Neural cell (in vitro differentiated cells): ENCODE data around the gene LY6G5B. TPM values are rescaled to one million over a fixed set of nuclear protein-coding genes. Genes with fewer than 3 reads are reported as not detected.

Experiments
- H2AFZ ChIP-seq: fragments of 200-600, 300-800 bp; sonication (generic), shearing (Covaris generic); 2 replicates; pipeline ENCODE4 v1.6.0; 2014; ENCODE audit warnings: low read depth, mild to moderate bottlenecking, antibody characterized with exemption, low read length, moderate library complexity
- H3F3A ChIP-seq: fragments of 200-600 bp; shearing (Covaris generic); 2 replicates; pipeline ENCODE4 v1.6.1; 2016; ENCODE audit warnings: mild to moderate bottlenecking, moderate library complexity, mixed read lengths, antibody characterized with exemption, low read length; ENCODE audit not compliant: insufficient read depth, poor library complexity, severe bottlenecking
- H3K27ac ChIP-seq: fragments of 200-600, 300-800 bp; sonication (generic), shearing (Covaris generic); 2 replicates; pipeline ENCODE4 v1.5.1; 2014; ENCODE audit warnings: mild to moderate bottlenecking, low read length, moderate library complexity
- H3K27me3 ChIP-seq: fragments of 300-800, 200-600 bp; sonication (generic), shearing (Covaris generic); 2 replicates; pipeline ENCODE4 v1.6.0; 2014; ENCODE audit warnings: mild to moderate bottlenecking, low read depth, low read length, moderate library complexity; ENCODE audit not compliant: insufficient read depth
- H3K36me3 ChIP-seq: fragments of 300-800, 200-600 bp; sonication (generic), shearing (Covaris generic); 2 replicates; pipeline ENCODE4 v1.5.1; 2014; ENCODE audit warnings: mild to moderate bottlenecking, antibody characterized with exemption, low read length, moderate library complexity; ENCODE audit not compliant: insufficient read depth
- H3K4me2 ChIP-seq: fragments of 300-800, 200-600 bp; sonication (generic), shearing (Covaris generic); 2 replicates; pipeline ENCODE4 v1.6.0; 2014; ENCODE audit warnings: mild to moderate bottlenecking, low read length
- H3K4me3 ChIP-seq: fragments of 300-800, 200-600 bp; sonication (generic), shearing (Covaris generic); 2 replicates; pipeline ENCODE4 v1.5.1; 2014; ENCODE audit warnings: mild to moderate bottlenecking, low read length, moderate library complexity
- H3K79me2 ChIP-seq: fragments of 200-600 bp; shearing (Covaris generic); replicated peaks from 2 replicates; pipeline ENCODE4 v1.6.0; 2014; ENCODE audit warnings: mild to moderate bottlenecking, low read length, moderate library complexity; ENCODE audit not compliant: insufficient read depth
- H3K9ac ChIP-seq: fragments of 300-800, 200-600 bp; sonication (generic), shearing (Covaris generic); 2 replicates; pipeline ENCODE4 v1.6.1; 2016; ENCODE audit warnings: mild to moderate bottlenecking, low read length, mixed read lengths
- H3K9me2 ChIP-seq: fragments of 200-600 bp; shearing (Covaris generic); 2 replicates; pipeline ENCODE4 v1.6.1; 2016; ENCODE audit warnings: mild to moderate bottlenecking, low read length, mixed read lengths; ENCODE audit not compliant: insufficient read depth
- H3K9me3 ChIP-seq: fragments of 200-600, 300-800 bp; sonication (generic), shearing (Covaris generic); 2 replicates; pipeline ENCODE4 v1.6.1; 2016; ENCODE audit warnings: mild to moderate bottlenecking, mixed run types, low read length, moderate library complexity, mixed read lengths
- H4K20me1 ChIP-seq: fragments of 200-600 bp; shearing (Covaris generic); 2 replicates; pipeline ENCODE4 v1.6.1; 2016; ENCODE audit warnings: mild to moderate bottlenecking, mixed run types; ENCODE audit not compliant: insufficient read depth
- EP300 ChIP-seq: fragments of 450-650 bp; conservative IDR thresholded peaks from 2 replicates; pipeline ENCODE4 v1.6.1; 2014; ENCODE audit warnings: antibody characterized with exemption, mild to moderate bottlenecking, moderate library complexity; ENCODE audit not compliant: poor library complexity, severe bottlenecking
- EZH2 ChIP-seq: fragments of 200-600, 300-800 bp; shearing (Covaris generic), sonication (generic); IDR thresholded peaks from 2 replicates; pipeline ENCODE4 v1.6.1; 2014; ENCODE audit warnings: antibody characterized with exemption, low read length, borderline replicate concordance, mild to moderate bottlenecking; ENCODE audit not compliant: insufficient read depth, poor library complexity, severe bottlenecking
- MXI1 ChIP-seq: fragments of 450-650 bp; conservative IDR thresholded peaks from 2 replicates; pipeline ENCODE4 v1.6.1; 2014; ENCODE audit warnings: antibody characterized with exemption, mild to moderate bottlenecking; ENCODE audit not compliant: poor library complexity, severe bottlenecking
- POLR2AphosphoS5 ChIP-seq: IDR thresholded peaks from 2 replicates; pipeline ENCODE4 v1.6.1; 2012
- RAD21 ChIP-seq: fragments of 450-650 bp; conservative IDR thresholded peaks from 2 replicates; pipeline ENCODE4 v1.6.1; 2014; ENCODE audit warnings: antibody characterized with exemption, mild to moderate bottlenecking, moderate library complexity
- SMC3 ChIP-seq: fragments of 450-650 bp; conservative IDR thresholded peaks from 2 replicates; pipeline ENCODE4 v1.6.1; 2014; ENCODE audit warnings: antibody characterized with exemption, mild to moderate bottlenecking, moderate library complexity; ENCODE audit not compliant: poor library complexity
- TAF1 ChIP-seq: IDR thresholded peaks from 2 replicates; pipeline ENCODE4 v1.6.1; 2012; ENCODE audit warnings: low read depth
- polyA plus RNA-seq: library from polyadenylated mRNA; depleted of rRNA; stranded (reverse); fragments of >200 nt; gene quantifications from 2 replicates; pipeline ENCODE4 v1.2.3, GENCODE V29; 2014
- TF ChIP-seq, protein P1 (sequence below): IDR thresholded peaks from 2 replicates; pipeline ENCODE4 v1.6.1; 2012; ENCODE audit warnings: borderline replicate concordance
- TF ChIP-seq, protein P2 (sequence below): fragments of 450-650 bp; IDR thresholded peaks from 2 replicates; pipeline ENCODE4 v1.5.1; 2014; ENCODE audit warnings: antibody characterized with exemption, mild to moderate bottlenecking, moderate library complexity; ENCODE audit not compliant: poor library complexity, severe bottlenecking

LY6G5B gene
- polyA plus RNA-seq, 1 donor from 2014 or later = 4.0 TPM

DNA sequence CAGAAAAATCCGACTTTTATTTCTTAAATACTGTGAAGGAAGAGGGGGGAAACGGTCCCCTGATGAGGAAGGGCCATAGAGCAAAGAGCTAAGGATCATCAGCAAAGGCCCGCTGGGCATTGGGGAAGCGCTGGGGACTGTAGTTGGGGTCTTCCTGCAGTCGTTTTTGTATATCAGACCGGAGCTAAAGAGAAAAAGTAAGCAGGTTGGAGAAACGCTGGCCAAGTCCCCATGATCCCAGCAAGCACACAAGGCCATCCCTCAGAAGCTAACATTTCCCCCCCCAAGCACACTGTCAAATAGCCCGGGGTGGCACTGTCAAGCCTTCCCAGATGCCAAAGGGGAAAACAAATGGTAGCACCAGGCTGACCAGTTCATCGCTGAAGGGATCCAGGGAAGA lies 30.7 kb upstream of the LY6G5B start:
- Histone ChIP-seq H3K27ac (no peak overlapping the region), H3K4me3 (no peak overlapping the region), H2AFZ (no peak overlapping the region), H3K27me3 (no peaks in the 10 kb centered on the region), H3K36me3 (no peaks in the 10 kb centered on the region), H3K9me3 (no peaks in the 10 kb centered on the region), H3F3A (no peaks in the 10 kb centered on the region), H3K4me2 (no peak overlapping the region), H3K9ac (no peak overlapping the region), H3K9me2 (no peaks in the 10 kb centered on the region), H4K20me1 (no peaks in the 10 kb centered on the region), H3K79me2 (no peaks in the 10 kb centered on the region)
- TF ChIP-seq SMC3 (no peak), POLR2AphosphoS5 (no peak), TAF1 (no peak), RAD21 (no peak), EZH2 (no peak), MXI1 (no peak), EP300 (no peak)
- TF ChIP-seq, protein P1, sequence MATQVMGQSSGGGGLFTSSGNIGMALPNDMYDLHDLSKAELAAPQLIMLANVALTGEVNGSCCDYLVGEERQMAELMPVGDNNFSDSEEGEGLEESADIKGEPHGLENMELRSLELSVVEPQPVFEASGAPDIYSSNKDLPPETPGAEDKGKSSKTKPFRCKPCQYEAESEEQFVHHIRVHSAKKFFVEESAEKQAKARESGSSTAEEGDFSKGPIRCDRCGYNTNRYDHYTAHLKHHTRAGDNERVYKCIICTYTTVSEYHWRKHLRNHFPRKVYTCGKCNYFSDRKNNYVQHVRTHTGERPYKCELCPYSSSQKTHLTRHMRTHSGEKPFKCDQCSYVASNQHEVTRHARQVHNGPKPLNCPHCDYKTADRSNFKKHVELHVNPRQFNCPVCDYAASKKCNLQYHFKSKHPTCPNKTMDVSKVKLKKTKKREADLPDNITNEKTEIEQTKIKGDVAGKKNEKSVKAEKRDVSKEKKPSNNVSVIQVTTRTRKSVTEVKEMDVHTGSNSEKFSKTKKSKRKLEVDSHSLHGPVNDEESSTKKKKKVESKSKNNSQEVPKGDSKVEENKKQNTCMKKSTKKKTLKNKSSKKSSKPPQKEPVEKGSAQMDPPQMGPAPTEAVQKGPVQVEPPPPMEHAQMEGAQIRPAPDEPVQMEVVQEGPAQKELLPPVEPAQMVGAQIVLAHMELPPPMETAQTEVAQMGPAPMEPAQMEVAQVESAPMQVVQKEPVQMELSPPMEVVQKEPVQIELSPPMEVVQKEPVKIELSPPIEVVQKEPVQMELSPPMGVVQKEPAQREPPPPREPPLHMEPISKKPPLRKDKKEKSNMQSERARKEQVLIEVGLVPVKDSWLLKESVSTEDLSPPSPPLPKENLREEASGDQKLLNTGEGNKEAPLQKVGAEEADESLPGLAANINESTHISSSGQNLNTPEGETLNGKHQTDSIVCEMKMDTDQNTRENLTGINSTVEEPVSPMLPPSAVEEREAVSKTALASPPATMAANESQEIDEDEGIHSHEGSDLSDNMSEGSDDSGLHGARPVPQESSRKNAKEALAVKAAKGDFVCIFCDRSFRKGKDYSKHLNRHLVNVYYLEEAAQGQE = no peak
- TF ChIP-seq, protein P2, sequence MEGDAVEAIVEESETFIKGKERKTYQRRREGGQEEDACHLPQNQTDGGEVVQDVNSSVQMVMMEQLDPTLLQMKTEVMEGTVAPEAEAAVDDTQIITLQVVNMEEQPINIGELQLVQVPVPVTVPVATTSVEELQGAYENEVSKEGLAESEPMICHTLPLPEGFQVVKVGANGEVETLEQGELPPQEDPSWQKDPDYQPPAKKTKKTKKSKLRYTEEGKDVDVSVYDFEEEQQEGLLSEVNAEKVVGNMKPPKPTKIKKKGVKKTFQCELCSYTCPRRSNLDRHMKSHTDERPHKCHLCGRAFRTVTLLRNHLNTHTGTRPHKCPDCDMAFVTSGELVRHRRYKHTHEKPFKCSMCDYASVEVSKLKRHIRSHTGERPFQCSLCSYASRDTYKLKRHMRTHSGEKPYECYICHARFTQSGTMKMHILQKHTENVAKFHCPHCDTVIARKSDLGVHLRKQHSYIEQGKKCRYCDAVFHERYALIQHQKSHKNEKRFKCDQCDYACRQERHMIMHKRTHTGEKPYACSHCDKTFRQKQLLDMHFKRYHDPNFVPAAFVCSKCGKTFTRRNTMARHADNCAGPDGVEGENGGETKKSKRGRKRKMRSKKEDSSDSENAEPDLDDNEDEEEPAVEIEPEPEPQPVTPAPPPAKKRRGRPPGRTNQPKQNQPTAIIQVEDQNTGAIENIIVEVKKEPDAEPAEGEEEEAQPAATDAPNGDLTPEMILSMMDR = no peak

DNA sequence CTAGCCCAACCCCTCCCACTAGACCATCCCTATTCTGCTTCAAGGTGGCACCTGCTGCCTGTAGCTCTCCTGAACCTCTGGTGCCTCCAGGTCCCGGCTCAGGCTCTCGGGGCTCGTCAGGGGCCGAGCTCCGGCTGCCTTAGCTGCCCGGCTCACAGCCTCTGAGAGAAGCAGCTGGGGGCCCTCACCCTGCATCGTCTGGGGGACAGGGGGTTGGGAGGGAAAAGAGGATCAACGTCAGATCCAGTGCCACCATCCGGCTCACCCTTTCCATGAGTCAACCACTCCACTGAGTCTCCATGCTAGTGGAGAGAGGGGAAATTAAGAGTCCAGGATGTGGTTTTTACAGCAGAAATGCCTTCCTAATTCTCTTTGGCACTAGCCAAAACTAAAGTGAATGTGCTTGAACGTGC lies 30.3 kb upstream of the LY6G5B start:
- H4K20me1 ChIP-seq = no peaks in the 10 kb centered on the region
- H3F3A ChIP-seq = no peaks in the 10 kb centered on the region
- H3K79me2 ChIP-seq = no peaks in the 10 kb centered on the region
- TF ChIP-seq TAF1 = no peak
- TF ChIP-seq EP300 = no peak
- no peak for TF ChIP-seq MXI1
- no peak for TF ChIP-seq RAD21
- no peak for TF ChIP-seq SMC3
- TF ChIP-seq, protein P1 = no peak
- no peak for TF ChIP-seq POLR2AphosphoS5
- H3K27me3 ChIP-seq = no peaks in the 10 kb centered on the region
- H3K9me2 ChIP-seq = no peaks in the 10 kb centered on the region
- H3K9ac ChIP-seq = no peak overlapping the region
- H3K27ac ChIP-seq = no peak overlapping the region
- no peaks in the 10 kb centered on the region for H3K36me3 ChIP-seq
- H2AFZ ChIP-seq = no peak overlapping the region
- no peak overlapping the region for H3K4me3 ChIP-seq
- no peak overlapping the region for H3K4me2 ChIP-seq
- H3K9me3 ChIP-seq = no peaks in the 10 kb centered on the region
